ENCODE measurements around the gene PTP4A2. TPM values are rescaled to one million over a fixed set of nuclear protein-coding genes. Genes with fewer than 3 reads are reported as not detected.

PTP4A2 gene
- total and polyA plus RNA-seq, 2 donors (not counting 3 experiments of a cell fraction or from before 2014, with no cell fraction given): 74.1 to 184 TPM

DNA sequence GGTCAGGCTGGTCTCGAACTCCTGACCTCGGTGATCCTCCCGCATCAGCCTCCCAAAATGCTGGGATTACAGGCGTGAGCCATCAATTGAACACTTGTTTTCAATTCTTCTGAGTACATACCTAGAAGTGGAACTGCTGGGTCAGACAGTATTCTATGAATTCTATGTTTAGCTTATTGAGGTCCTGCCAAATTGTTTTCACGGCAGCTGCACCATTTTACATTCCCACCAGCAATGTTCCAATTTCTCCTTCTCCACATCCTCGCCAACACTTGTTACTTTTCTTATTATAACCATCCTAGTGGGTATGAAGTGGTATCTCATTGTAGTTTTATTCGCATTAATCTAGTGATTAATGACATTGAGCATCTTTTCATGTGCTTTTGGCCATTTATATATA is 49.9 kb downstream of the PTP4A2 start:
- Histone ChIP-seq H3K79me2 (ENCODE audit: control insufficient read depth, insufficient read depth, low read length) (no peaks in the 10 kb centered on the region), H3K27me3 (ENCODE audit: control insufficient read depth in 2 of 2, insufficient read depth in 2 of 2, low read length in 2 of 2) (no peaks in the 10 kb centered on the region), H3K9me3 (replicated peaks; ENCODE audit: control insufficient read depth, insufficient read depth, low read length) (no peaks in the 10 kb centered on the region), H3K9ac (replicated peaks; ENCODE audit: extremely low read depth, insufficient read depth, low read length) (no peak overlapping the region), H4K20me1 (replicated peaks; ENCODE audit: control insufficient read depth, extremely low read depth, insufficient read depth, low read length) (no peaks in the 10 kb centered on the region), H3K9me1 (replicated peaks; ENCODE audit: control insufficient read depth, extremely low read depth, insufficient read depth, low read length) (no peaks in the 10 kb centered on the region), H3K27ac (ENCODE audit: insufficient read depth, low read depth, low read length) (no peak overlapping the region), H3K4me1 (ENCODE audit: control insufficient read depth, extremely low read depth, insufficient read depth, low read length) (peaks cover 9% of the 10 kb centered on the region), H3K36me3 (ENCODE audit: control insufficient read depth in 2 of 2, extremely low read depth in 1 of 2, insufficient read depth in 2 of 2, low read length in 2 of 2) (no peaks in the 10 kb centered on the region), H2AFZ (ENCODE audit: low read depth, low read length) (no peak overlapping the region), H3K4me3 (replicated peaks in 1 of 3; ENCODE audit: insufficient read depth in 1 of 3, low read depth in 1 of 3, low read length in 3 of 3) (no peak overlapping the region), H3K4me2 (ENCODE audit: insufficient read depth, low read length) (no peak overlapping the region)
- BruUV-seq (replicated peaks): no TSS peak
- TF ChIP-seq POLR2AphosphoS5 (IDR thresholded peaks at IDR 0.05; ENCODE audit: insufficient read depth, low read depth, low read length): no peak
- TF ChIP-seq JUN (IDR thresholded peaks at IDR 0.05; ENCODE audit: borderline replicate concordance, insufficient read depth, insufficient read length, low read depth): no peak
- no peak for TF ChIP-seq EZH2 (IDR thresholded peaks at IDR 0.05; ENCODE audit: borderline replicate concordance, low read depth, low read length, severe bottlenecking)
- no peak for TF ChIP-seq GATA2 (IDR thresholded peaks at IDR 0.05; ENCODE audit: insufficient read depth, insufficient read length, low read depth, low read length)
- TF ChIP-seq, protein P1, sequence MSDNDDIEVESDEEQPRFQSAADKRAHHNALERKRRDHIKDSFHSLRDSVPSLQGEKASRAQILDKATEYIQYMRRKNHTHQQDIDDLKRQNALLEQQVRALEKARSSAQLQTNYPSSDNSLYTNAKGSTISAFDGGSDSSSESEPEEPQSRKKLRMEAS (IDR thresholded peaks at IDR 0.05; ENCODE audit: insufficient read depth, insufficient read length): no peak
- TF ChIP-seq FOS (IDR thresholded peaks at IDR 0.05; ENCODE audit: borderline replicate concordance, insufficient read depth, low read length): no peak
- TF ChIP-seq POLR2A (IDR thresholded peaks at IDR 0.05; ENCODE audit: low read depth, low read length): no peak
- TF ChIP-seq, protein P2, sequence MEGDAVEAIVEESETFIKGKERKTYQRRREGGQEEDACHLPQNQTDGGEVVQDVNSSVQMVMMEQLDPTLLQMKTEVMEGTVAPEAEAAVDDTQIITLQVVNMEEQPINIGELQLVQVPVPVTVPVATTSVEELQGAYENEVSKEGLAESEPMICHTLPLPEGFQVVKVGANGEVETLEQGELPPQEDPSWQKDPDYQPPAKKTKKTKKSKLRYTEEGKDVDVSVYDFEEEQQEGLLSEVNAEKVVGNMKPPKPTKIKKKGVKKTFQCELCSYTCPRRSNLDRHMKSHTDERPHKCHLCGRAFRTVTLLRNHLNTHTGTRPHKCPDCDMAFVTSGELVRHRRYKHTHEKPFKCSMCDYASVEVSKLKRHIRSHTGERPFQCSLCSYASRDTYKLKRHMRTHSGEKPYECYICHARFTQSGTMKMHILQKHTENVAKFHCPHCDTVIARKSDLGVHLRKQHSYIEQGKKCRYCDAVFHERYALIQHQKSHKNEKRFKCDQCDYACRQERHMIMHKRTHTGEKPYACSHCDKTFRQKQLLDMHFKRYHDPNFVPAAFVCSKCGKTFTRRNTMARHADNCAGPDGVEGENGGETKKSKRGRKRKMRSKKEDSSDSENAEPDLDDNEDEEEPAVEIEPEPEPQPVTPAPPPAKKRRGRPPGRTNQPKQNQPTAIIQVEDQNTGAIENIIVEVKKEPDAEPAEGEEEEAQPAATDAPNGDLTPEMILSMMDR (IDR thresholded peaks at IDR 0.05; ENCODE audit: extremely low read depth in 1 of 2, insufficient read depth in 1 of 2, low read depth in 1 of 2, low read length in 2 of 2): no peak
- TF ChIP-seq MYC (IDR thresholded peaks at IDR 0.05; ENCODE audit: low read depth, low read length): no peak
- FAIRE-seq: no peak
- dilution Hi-C loops (cut with MboI; ENCODE audit: extremely low pct_ligation_motif_present, low sequenced_read_pairs): no loop called here
- POLR2A ChIA-PET: no interaction called here
- CTCF ChIA-PET: interaction anchor here (1.0 to 1.3 kb wide), 2 partner anchors 16 to 76 kb away, joined by 4 read pairs; no protein-coding TSS in a partner anchor
- intact Hi-C loops (cut with micrococcal nuclease): no loop called here
- DNase-seq (ENCODE audit: low read depth, low spot score): no peak
